Stimulated activated CD8-positive, alpha-beta memory T cell treated with anti-CD3 and anti-CD28 coated beads, Interleukin-2, amount 100 ng/mL, for 48 hours (primary cell): Measurements from ENCODE around the gene TWF2.
A peak's percentile ranks its signal among the peaks of the same experiment; 100 is the strongest.

Experiments
- DNase-seq, 2 donors: peaks; one replicate each; pipeline ENCODE4 v3.0.0-alpha.2; 2020; ENCODE audit warnings: low read depth in 2 of 2

TWF2 gene

DNA sequence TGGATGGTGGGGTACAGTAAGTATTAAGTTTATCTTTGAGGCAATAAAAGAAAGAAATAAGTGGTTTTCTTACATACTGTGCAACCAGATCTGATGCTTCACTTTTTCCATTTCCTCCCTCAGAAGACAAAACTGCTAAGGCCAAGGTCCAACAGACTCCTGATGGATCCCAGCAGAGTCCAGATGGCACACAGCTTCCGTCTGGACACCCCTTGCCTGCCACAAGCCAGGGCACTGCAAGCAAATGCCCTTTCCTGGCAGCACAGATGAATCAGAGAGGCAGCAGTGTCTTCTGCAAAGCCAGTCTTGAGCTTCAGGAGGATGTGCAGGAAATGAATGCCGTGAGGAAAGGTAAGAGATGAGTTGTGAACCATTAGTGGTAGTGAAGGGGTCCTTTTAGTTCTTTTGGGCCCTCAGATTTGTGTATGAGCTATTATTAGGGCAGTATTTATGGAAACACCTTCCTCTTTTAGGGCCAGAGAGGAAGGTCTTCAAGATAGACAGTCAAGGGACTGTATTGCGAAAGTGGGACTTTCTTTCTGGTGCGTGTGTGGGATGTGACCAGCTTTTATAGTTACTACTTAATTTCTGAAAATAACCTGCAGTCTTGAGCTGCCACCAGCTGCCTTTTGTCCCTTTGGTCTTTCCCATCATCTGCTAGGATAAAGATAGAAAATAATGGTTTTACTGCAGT lies 36.4 kb downstream of the TWF2 start:
- no peak for DNase-seq

DNA sequence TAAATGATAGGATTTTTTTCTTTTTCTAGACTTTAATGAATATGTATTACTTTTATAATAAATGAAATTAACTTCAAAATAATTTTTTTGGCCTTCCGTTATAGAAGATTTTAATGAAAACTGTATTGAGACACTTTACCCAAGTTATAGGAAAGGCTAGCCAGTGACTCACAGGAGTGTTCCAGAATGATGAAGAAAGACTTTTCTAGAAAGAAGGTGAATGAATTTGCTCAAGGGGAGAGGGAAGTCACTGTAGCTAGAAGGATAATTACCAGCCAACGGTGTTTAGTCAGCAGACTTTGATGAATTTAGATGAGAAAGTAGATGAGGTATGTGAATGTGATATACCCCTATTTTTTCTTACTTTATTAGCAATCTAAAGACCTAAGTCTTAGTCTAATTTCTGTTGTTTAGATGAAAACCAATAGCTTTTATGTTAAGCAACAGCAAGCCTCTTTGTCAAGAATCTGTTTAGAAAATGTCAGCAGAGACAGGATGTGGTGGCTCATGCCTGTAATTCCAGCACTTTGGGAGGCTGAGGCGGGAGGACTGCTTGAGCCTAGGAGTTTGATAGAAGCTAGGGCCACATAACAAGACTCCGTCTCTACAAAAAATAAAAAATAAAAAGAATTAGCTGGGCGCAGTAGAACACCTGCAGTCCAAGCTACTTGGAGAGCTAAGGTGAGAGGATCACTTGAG lies 37.8 kb downstream of the TWF2 start:
- no peak for DNase-seq

DNA sequence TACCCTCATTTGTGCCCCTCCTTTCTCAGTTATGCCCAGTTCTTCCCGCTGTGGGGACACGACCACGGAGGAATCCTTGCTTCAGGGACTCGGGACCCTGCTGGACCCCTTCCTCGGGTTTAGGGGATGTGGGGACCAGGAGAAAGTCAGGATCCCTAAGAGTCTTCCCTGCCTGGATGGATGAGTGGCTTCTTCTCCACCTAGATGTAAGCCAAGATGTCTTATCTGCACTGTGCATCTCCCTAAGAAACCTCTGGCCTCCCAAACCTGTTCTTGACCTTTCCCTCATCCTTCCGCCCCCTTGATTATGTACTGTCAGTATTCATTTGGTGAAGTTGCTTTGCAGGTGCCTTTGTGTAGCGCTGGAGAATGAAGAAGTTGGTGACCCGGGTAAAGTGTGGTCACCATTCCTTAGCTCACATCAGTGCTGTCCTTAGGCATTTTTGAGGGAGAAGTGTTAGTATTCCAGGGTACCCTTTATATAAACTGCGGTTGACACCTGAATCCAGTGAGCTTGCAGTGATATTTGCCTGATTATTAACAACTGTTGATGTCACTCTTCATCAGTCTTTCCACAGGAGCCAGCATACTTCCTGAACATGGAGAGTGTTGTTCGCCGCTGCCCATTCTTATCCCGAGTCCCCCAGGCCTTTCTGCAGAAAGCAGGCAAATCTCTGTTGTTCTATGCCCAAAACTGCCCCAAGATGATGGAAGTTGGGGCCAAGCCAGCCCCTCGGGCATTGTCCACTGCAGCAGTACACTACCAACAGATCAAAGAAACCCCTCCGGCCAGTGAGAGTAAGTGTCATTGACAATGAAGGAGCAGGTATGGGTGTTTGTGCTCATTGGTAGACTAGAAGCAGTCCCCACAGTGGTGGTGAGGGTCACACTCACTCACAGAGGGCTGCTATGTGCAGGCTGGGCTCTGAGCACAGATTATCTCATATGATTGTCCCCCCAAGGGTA lies 40.0 kb downstream of the TWF2 start:
- DNase-seq = no peak

DNA sequence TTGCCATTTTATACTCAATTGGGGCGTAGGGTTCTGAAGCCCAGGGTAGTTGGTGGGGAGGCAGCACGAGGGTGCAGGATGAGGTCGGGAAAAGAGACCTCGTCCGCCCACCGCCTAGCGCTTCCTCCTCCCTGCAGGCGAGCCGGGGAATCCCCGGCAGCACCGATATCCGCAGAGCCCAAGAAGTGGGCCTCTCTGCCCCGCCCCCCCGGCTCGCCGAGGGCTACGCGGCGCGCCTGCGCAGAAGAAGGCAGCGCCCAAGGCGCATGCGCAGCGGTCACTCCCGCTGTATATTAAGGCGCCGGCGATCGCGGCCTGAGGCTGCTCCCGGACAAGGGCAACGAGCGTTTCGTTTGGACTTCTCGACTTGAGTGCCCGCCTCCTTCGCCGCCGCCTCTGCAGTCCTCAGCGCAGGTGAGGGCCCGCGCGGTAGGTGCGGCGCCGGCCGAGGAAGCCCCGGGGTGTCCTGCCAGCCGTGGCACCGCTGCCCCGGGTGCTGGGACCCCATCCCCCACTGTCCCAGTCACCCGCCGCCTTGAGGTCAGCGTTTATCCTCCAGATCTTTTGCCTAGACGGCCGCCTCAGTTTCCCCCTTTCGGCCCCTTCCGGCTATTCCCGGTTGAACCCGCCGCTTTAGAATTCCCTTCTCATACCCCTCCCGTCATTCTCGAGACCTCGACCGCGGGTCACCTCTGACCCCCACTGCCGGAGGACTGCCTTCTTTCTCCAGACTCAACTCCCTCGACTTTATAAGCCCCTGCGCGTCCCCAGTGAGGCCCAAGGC lies 40.9 kb downstream of the TWF2 start, which contains the start of gene ALAS1:
Gene ALAS1 (plus strand): TSS at position 319 of the 784 bp plus-strand sequence. CDS start 1,082 bp downstream, outside the sequence.
- DNase-seq = peak; percentile 95 to 97

DNA sequence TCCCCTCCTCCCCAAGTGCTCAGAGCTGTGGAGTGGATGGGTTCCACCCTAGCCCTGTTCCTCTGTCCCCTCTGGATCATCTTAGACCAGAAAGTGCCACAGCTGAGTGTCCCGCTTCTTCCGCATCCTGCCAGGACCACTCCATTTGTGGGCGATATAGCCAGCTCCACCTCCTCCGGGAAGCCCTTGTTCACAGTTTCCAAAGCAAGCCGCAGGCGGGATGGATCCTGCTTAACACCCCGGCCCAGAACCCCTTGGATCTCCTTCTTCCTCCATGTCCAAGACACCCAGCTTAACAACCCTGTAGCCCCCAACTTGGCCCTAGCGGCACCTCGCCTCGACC lies 41.5 kb downstream of the TWF2 start:
- DNase-seq = no peak

DNA sequence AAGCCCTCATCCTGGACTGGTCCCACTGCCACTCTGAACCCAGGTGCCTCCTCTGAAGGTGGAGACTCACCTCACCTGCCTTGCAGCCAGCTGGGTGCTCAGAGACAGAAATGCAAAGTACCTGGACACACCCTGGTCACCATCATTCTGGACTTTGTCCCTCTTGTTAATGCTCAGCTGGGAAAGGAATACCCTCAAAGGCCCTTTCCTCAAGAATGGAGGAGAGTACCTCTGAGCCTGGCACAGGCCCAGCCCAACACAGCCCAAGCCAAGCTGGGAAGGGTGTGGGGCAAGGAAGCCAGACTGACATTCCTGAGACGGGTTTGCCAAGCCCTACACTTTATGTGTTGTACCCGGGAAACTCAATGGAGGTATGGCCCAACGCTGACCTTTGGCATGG lies 42.0 kb downstream of the TWF2 start:
- no peak for DNase-seq

DNA sequence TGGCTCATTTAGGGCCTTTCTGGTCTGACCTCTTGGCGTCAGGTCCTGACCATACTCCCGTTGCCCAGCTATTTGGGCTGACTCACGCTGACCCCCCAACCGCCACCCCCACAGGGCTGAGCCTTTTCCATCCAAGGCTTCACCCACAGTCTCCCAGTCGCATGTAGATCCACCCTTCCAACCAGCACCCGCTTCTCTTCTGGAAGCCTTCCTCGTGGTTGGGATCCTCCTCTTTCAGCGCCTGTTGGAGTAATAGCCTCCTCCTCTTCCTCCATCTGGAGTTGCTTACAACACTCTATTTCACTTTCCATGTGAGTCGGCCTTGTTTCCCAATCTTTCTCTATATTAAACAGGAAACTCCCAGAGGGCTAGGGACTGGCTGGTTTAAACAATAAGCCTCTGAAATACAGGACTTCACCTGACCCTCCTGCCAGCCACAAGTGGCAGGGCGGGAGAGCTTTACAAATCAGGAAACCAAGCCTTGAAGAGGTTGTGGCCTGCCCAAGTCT lies 43.1 kb downstream of the TWF2 start:
- no peak for DNase-seq

DNA sequence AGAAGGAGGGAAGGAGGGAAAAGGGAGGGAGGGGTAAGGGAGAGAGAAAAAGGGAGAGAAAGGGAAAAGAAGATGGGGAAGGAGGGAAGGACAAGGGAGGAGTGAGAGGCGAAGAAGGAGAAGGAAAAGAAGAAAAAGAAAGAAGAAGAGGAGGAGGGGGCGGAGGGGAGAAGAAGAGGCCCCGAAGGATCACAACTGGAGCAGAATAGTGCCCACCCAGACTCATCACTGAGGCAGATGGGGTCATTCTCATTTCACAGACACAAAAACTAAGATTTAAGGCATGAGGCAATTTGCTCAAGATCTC lies 43.7 kb downstream of the TWF2 start:
- no peak for DNase-seq

DNA sequence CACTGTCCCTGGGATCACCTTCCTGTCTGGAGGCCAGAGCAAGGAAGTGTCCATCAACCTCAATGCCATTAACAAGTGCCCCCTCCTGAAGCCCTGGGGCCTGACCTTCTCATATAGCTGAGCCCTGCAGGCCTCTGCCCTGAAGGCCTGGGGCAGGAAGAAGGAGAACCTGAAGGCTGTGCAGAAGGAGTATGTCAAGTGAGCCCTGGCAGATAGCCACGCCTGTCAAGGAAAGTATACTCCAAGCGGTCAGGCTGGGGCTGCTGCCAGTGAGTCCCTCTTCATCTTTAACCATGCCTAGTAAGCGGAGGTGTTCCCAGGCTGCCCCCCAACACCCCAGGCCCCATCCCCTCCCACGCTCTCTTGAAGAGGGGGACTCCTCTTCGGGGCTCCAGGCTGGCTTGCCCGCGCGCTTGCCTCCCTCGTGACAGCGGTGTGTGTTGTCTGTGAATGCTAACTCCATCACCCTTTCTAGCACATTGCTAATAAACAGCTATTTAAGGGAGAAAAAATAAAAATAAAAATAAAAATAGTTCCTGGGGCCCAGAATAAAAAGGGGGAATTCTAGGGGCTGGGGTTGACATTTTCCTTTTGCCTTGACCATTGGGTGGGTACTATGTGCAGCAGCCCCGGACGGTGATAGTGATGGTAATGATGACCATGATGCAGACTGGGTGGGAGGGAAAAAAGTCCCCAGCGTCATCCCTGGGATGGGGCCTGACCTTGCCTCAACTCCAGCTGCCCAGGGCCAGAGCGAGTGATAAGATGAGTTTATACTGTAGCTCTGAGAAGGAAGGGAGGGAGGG lies 44.3 kb downstream of the TWF2 start:
- no peak for DNase-seq

DNA sequence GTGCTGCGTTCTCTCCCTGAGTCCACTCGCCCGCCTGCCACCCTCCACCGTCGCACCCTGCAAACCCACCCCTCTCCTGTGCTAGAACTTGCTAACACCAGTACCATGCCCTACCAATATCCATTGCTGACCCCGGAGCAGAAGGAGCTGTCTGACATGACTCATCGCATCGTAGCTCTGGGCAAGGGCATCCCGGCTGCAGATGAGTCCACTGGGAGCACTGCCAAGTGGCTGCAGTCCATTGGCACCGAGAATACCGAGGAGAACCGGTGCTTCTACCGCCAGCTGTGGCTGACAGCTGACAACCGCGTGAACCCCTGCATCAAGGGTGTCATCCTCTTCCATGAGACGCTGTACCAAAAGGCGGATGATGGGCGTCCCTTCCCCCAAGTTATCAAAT lies 45.9 kb downstream of the TWF2 start:
- DNase-seq = no peak

DNA sequence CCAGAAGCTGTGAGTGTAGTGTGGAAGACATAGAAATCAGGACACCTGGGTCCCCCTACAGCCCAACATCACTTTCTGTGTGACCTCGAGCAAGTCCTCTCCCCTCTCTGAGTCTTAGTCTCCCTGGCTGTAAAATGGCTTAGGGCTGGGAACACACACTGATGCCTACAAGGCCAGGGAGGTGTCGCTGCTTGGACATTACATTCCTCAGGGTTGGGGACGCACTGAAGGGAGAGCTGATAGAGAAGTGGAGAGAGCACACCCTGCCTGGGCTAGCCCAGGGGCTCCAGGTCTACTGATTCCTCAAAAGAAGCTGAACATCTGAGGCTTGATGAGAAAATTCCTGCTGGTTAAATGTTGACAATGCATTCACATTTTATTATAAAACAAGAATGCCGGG lies 47.3 kb downstream of the TWF2 start:
- no peak for DNase-seq

DNA sequence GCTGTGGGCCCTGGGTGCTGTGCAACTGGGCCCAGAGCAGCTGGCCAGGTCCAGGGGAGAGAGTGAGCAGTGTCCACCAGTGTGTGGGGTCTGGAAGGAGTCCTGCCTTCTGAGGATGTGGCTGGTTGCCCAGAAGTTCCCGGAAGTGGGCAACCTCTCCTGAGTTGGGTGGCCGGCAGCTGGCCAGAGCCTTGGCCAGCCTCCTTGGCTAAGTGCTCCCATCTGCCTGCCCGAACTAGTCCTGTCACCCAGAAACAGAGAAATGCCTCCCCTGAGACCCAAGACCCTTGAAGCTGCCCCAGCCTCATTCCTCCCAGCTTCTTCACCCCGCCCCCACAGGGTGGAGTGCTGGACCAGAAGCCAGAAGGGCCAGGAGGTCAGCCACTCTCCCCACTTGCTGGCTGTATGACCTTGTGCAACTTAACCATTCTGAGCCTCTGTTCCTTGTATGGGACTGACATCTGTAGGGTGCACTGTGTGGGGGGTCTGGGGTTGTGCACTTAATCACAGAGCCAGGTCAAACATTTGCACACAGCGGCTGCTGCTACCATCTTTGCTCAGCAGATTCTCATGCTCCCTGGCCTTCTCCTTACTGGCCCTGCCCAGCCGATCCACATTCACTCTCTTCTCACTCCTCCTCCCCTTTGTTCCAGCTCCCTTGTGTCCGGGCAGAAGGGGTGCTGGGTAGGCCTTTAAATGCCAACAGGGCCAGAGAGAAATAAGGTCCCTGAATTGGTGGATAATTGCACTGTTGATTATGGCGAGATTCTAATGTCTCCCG lies 48.5 kb downstream of the TWF2 start:
- DNase-seq = no peak

DNA sequence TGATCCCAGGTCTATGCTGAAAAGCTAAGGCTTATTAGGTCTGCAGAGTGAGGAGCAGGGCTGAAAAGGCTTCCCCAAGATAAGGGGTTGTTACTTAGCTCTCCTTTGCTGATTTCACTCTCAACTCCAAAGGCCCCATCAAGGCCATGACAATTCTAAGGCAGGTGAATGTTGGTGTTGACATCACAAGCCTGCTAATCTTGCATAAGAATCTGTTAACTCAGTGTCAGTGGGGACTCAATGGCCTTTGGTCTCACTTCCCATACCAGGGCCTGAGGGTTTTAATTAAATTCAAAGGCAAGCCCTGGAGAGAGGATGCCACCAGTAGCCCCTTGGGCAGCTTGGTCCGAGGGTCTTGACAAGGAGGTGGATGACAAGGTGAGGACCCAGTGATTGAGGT lies 50.4 kb downstream of the TWF2 start:
- no peak for DNase-seq

DNA sequence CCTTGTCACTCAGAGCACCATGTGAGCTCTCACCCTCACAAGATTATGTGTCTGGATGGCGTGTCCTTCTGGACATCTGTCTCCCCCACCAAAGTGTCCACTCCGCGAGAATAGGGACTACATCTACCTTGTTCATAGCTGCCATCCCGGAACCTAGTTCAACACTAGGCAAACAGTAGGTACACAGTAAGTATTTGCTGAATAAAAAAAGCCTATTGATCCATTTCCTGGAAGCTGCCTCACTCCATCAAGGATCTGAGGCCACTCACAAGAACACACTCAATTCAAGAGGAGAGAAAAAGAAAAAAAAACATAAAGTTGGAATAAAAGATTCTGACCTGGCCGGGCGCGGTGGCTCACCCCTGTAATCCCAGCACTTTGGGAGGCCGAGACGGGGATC lies 52.2 kb downstream of the TWF2 start:
- no peak for DNase-seq

DNA sequence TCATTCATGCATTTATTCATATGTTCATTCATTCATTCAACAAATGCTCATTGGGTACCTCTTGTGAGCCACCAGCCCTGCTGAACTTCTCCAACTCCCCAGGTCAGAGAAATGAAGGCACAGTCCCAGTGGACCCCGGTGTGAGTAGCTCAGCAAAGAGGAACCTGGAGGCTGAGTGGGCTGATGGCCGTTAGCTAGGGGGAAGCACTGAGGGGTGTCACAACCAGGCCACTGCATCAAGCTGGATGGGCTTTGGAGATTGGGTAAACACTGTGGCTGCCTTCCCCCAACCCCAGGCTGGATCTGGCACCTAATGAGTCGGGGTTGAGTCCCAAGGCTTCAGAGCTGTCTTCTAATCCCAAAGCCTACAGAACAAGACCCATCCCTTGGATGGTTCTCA lies 53.1 kb downstream of the TWF2 start:
- DNase-seq = no peak

DNA sequence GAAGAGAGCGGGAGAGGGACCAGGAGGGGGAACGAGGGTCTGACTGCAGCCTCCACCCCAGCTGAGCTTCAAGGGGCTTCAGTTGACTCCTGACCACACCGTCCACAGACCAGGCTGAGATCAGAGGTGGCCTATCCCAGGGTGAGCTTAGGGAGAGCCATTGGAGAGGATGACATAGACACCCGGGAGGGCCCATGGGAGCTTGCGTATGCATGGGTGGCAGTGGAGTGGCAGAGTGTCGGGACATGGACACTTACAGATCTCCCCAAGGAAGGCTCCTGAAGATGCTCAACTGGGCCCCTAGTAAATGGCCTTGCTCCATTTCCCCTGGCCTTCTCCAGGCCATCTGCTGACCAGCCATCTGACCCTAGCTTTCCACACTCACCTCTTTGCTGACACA lies 53.6 kb downstream of the TWF2 start:
- DNase-seq = no peak

DNA sequence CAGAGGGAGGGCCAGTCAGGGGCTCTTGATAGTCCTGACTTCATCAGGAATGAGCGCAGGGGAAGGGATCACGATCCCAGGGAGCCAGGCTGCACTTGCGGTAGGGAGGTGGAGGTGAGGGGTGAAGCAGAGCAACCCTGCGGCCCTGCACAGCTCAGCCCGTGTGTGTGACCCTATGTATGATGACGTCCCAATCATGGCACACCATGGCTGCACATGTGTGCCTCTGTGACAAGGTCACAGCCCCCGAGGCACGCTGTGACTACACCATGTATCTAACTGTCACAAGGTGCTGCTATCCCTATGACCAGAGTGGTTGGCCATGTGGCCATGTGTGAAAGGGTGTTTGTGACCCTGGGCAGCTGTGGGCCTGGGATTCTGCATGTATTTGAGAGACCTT lies 54.3 kb downstream of the TWF2 start:
- no peak for DNase-seq

DNA sequence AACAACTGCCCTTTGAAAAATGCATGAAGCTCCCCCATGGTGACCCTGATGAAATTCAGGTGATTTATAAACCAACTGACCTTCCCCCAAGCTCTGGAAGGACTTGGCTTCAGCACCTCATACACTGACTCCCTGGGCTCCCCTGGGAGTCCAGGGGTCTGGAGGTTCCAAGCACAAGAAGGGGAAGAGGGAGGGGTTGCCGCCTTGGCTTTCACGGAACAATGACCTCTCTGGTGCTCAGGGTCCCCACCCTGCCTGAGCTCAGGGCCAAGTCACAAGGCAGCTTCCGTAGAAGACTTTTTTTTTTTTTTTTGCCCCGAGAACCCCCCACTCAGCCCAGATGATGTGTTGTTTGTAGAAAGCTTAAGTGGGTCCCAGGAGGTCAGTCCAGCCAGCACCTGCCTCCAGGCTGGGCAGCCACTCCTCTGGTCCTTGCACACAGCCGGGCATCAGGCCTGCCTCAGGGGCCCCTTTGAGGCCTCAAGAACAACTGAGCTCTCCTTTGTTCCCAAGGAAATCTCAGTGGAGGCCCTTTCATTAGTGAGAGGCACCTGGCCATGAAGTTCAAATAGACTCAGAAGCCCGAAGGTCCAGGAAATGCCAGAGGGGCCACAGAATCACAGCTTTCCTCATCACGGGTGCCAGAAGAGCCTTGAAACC lies 55.0 kb downstream of the TWF2 start:
- no peak for DNase-seq

DNA sequence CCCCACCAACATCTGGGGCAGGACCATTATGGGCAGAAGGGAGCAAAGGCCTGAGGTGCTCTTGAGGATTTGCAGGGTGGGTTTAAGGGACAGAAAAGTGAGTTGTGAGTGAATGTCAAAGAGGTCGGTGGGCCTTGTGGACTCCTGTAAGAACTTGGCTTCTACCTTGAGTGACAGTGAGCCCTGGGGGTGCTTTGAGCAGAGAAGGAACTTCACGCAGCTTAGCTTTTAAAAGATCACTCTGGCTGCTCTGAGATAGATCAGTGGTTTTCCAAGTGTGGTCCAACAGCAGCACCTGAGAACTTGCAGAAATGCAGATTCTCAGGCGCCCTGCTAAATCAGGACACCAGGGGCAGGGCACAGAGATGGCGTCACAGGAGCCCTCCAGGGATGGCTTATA lies 56.3 kb downstream of the TWF2 start:
- DNase-seq = no peak

DNA sequence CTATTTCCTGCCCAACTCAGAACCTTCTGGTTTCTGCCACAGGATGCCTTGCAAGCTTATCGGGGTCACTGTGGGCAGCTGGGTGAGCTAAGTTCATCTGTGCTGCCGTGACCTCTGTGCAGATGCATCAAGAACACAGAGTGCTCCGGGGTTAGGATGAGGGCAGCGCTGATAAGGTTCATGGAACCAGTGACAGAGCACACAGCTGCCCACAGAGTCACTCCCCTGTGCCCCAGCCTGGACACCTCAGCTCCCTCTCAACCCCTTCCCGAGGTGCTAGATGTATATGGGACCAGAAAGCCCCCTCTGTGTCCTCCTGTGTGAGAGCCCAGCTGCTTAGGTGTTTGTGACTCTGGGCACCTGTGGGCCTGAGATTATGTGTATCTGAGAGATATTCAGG lies 56.8 kb downstream of the TWF2 start:
- DNase-seq = no peak
